Nucleus accumbens (tissue), 56 donors: ENCODE results near the gene DDX31.
A peak's percentile ranks its signal among the peaks of the same experiment; 100 is the strongest.

Experiments used
- DNase-seq, 56 donors: peaks; one replicate each; lab custom pipeline; 2025; lab: John Stamatoyannopoulos, UW

The DDX31 gene

DNA sequence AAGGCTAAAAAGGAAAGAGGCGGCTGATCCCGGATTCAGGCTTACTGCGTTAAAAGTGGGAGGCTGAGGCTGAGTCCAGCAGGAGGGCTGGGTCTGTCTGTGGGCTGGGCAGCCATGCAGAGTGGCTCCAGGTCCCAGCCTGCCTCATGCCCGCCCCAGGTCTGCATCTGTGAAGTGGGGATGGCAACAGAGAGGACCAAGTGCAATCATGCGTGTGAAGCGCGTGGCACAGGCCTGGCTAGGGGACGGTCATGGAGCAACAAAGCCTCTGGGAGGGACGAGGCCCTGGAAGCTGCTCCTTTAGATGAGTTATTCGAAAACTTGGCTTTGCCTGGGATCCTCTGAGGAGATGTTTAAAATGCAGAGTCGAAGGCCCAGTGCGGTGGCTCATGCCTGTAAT lies 117.7 kb downstream of the DDX31 start:
- no peak for DNase-seq

DNA sequence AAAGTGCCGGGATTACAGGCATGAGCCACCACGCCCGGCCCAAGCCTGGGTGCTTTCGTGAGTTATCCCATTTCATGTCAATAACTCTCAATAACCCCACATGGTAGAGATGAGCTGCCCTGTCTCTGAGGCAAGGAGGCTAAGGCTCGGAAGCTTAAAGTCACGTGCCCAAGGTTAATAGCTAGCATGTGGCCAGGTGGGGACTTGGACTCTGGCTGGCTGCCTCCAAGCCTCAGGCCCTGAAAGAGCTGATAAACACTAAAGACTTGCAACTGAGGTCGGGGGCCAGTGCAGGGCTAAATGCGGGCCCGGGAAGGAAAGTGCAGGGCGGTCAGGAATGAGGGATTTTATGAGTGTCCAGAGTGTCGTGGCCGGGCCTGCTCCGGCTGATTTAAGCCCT lies 118.2 kb downstream of the DDX31 start:
- no peak for DNase-seq

DNA sequence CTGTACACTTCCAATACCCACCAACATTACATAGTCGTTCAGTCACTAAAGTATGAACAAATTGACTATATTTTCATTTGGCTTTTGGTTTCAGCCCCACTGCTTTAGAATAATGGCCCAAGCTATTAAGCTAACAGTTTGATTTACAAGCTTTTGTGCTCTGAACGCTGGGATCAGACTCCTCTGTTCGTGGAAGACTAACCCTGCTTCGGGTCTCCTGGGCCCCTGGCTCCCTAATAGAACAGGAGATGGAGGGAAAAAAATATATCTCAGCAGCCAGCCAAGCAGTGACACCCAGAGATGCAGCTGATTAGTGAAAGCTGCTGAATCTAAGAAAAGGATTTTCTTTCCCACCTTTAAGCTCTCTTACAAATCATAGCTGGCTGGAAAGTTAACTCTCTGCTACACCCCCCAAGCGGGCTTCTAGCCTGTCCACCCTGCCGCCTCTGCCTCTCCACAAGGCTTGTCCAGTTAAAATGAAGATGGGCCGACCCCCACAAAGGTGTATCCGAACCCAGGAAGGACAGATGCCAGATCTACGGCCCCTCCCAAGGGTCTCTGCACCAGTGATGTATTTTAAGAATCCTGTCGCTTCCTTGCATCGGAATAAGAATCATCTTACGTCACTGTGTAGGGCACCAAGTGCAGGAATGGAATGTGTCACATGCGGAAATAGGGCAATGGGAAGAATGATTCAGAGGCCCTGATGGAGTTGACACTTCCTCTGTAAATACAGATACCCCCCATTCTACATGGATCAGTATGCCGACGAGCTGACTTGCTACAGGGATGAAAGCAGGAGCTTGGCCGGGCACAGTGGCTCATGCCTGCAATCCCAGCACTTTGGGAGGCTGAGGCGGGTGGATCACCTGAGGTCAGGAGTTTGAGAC lies 120.8 kb downstream of the DDX31 start:
- DNase-seq, result no peak

DNA sequence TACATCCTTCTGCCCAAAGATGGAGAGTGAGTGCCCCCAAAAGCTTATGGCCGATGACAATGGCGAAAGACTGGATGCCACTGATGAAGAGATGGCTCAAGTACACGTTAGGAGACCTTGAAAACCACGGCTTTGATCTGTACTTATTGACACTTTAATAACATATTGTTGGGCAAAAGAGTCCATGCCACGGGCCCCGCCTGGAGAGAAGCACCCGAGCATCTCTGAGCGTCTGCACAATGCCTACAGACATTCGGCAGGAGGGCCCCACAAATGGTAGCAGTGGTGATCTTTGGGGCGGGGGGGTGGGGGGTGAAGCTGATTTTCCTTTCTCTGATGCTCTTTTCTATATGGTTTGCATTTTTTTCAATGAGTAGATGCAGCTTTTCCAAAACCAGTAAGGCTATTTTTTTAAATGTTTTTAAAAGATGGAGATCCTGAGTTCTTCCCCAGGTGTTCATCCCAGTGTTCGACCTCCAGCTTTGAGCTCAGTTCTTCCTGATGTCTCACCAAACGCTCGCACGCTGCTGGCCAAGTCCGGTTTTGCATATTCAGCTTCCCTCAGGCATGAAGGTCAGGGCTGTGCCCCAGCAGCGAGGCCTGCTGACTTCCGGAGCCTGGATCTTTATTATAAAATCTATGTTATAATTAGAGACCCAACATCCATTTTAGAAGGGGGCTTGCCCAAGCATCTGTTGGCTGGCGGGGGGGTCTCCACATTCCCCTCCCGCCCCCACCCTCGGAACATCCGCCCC lies 121.6 kb downstream of the DDX31 start:
- DNase-seq, result no peak

DNA sequence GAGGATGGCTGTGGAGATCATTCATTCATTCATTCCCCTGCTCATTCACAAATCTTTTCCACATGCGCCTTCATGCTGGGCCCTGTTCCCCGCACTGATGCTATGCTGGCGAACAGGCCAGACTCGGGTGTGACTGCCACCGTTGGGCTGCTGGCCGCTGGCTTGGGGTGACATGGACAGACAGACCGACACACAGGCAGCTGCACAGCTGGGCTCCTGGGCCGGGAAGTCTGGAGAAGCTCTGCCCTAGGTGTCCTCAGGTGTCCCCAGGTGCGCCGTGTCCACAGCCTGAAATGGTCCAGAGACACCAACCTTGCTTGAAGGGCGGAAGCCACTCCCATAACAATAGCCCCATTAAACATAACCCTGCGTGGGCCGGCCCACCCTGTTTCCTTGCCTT lies 122.3 kb downstream of the DDX31 start:
- DNase-seq, result no peak

DNA sequence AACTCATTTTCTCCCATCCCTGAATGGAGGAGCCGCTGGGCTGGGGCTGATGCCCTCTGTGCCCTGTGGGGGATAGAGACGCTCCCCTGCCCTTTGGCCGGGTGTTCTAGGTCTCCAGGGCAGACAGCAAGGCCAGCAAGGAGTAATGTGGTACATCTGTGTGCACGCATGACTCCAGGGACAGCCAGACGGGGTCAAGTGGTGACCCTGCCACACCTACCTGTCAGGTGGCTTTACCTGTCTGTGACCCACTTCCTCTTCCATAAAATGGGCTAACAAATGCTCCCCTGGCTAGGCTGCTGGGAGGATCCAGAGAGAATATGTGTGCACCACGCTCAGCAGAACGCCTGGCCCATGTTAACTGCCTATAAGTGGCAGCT lies 122.7 kb downstream of the DDX31 start:
- no peak for DNase-seq

DNA sequence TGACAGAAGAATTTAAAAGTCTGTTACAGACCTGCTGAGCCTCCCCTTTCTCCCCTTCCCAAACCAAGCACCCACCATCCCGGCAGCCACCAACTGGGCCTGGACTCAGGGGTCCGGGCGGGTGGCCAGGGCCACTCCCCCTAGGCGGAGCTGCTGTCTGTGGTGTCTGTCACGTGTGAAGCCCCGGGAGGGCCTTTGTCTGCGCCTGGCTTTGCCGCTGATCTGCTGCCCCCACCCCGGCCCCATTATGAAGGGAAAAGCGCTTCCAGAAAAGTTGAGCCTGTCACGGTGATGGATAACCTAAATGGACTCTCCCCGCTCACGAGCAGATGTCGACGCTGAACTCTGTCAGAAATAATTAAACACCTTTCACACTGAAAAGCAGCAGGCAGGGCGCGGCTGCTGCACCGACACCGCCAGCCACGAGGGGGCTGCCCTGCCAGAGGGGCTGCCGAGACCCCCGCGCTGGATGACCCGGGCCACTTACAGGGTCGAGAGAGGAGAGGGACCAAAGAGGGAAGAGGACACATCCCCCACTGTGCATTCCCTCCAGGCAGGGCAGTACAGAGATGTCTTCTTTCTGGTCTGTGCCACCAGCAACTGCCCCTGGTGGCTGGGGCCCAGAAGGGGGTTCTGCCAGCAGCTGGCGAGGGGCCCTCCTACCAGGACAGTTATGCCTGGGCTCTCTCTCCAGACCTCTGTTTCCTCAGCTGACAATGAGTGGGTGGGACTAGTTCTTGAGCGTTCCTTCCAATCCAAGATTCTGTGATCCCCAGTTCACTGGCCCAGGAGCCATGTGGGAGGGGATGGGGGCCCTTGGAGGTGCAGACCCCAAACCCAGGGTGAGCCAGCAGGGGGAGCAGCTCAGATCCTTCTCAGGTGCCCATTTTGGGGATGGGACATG lies 123.4 kb downstream of the DDX31 start:
- DNase-seq, result peak in 9 of 56 donors; percentile 0 to 36 (median 10)

DNA sequence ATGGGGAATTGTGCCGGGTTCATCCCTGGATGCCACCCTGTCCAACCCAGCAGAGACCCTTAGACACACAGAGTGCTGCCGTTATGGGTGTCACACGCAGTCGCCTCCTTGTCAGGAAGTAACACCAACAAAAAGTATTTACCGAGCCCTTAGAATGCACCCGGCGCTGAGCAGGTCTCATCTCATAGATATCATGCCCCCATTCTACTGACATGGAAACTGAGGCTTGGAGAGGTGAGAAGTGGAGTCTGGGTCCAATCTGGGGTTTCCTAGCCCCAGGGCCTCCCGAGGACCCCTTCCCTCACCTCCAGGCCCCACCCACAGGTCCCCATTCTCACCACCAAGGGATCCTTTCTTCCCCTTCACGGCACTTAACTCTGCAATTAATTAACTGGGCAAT lies 124.2 kb downstream of the DDX31 start:
- DNase-seq, result no peak

DNA sequence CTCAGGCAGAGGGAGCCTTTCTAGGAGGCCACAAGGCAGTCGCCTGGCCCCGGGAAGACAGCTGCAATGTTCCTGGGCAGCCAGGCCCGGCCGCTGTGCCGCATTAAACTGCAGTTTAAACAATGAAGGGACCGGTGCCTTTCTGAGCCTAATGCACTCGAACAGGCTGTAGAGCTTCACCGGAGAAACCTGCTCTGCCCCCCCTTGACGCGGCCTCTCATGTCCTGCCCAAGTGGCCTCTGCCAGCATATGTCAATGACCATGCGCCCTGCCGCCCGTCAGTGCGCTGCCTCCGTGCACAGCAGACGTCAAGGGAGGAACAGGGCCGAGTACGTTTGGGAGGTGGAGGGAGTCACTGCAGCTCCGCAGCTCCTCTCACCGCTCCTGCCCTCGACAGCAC lies 125.8 kb downstream of the DDX31 start:
- DNase-seq, result no peak

DNA sequence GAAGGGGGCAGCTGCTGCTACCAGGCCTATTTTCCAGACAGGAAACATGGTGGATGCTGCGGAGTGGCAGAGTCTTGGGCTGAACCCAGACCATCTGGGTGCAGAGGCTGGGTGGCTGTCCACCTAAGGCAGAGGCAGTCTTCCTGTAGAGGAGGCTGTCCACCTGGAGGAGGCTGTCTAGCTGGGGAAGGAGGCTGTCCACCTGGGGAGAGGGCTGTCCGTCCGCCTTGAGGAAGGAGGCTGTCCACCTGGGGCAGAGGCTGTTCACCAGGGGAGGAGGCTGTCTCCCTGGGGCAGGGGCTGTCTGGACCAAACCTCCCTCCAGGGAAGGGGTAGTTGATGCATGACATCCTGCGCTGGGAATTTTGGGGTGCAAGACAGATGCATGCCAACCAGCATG lies 126.5 kb downstream of the DDX31 start:
- no peak for DNase-seq
